OCI-LY7 (cell line): Measurements from ENCODE around the gene RIN3.

Source experiments
- EZH2phosphoT487 ChIP-seq: fragments of 200-600 bp; sonication (generic); IDR thresholded peaks from 2 replicates; pipeline ENCODE4 v1.6.1; 2018; ENCODE audit warnings: low read depth, borderline replicate concordance, mild to moderate bottlenecking, mixed run types, antibody characterized with exemption, low read length, moderate library complexity, mixed read lengths
- TF ChIP-seq, protein P1 (sequence below): fragments of 200-600 bp; sonication (generic); conservative IDR thresholded peaks from 2 replicates; pipeline ENCODE4 v1.5.1; 2014; ENCODE audit warnings: mild to moderate bottlenecking, antibody characterized with exemption, low read length, moderate library complexity, mixed read lengths

DNA sequence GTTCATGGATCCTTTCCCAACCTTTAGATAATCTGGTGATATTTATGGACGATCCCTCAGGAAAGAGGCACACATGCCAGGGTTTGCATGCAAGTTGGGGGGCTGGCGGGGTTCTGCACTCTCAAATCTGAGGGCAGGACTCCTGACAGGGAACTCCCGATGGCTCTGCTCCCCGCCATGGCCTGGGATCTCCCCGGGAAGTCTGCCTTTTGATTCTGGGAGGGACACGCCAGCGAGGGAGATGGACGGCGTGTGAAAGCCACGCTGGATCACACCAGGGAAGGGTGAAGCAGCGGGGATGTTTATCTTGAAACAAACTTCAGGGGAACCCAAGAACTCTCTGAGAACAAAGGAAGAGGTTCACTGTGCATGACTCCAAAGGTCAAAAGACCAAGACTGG is 191.2 kb downstream of the RIN3 start:
- TF ChIP-seq, protein P1, sequence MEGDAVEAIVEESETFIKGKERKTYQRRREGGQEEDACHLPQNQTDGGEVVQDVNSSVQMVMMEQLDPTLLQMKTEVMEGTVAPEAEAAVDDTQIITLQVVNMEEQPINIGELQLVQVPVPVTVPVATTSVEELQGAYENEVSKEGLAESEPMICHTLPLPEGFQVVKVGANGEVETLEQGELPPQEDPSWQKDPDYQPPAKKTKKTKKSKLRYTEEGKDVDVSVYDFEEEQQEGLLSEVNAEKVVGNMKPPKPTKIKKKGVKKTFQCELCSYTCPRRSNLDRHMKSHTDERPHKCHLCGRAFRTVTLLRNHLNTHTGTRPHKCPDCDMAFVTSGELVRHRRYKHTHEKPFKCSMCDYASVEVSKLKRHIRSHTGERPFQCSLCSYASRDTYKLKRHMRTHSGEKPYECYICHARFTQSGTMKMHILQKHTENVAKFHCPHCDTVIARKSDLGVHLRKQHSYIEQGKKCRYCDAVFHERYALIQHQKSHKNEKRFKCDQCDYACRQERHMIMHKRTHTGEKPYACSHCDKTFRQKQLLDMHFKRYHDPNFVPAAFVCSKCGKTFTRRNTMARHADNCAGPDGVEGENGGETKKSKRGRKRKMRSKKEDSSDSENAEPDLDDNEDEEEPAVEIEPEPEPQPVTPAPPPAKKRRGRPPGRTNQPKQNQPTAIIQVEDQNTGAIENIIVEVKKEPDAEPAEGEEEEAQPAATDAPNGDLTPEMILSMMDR, result no peak
- TF ChIP-seq EZH2phosphoT487, result no peak
